OCI-LY7 (cell line): ENCODE data around the gene ZNF438. TPM values are rescaled to one million over a fixed set of nuclear protein-coding genes. Genes with fewer than 3 reads are reported as not detected.

ENCODE experiments used
- BruUV-seq: library from RNA; stranded (reverse); fragments of 400-500 nt; replicated peaks from 2 replicates; lab custom pipeline; 2021; lab: Mats Ljungman, UMichigan
- CTCF ChIA-PET: fragments of 300-600 bp; sonication (Branson Sonifier 250); formaldehyde crosslinking; loops from one replicate; lab custom pipeline; 2022; ENCODE audit warnings: antibody characterized with exemption; ENCODE audit not compliant: unreplicated experiment; lab: Charles Lee
- POLR2A ChIA-PET: fragments of 300-600 bp; sonication (Branson Sonifier 250); formaldehyde crosslinking; loops from one replicate; lab custom pipeline; 2022; ENCODE audit warnings: antibody characterized with exemption; lab: Charles Lee
- DNase-seq: peaks from one replicate; pipeline ENCODE4 v3.0.0-alpha.2; 2015; ENCODE audit warnings: low spot score
- H2AFZ ChIP-seq: fragments of 200-600 bp; sonication (generic), shearing (Covaris generic); 2 replicates; pipeline ENCODE4 v1.6.1; 2014; ENCODE audit warnings: mild to moderate bottlenecking, antibody characterized with exemption, low read length, moderate library complexity
- H3K27ac ChIP-seq: fragments of 200-600 bp; sonication (generic); 2 replicates; pipeline ENCODE4 v1.5.1; 2014; ENCODE audit warnings: mixed run types, low read depth, mild to moderate bottlenecking, moderate library complexity, low read length, inconsistent platforms; ENCODE audit not compliant: poor library complexity, severe bottlenecking
- H3K36me3 ChIP-seq: fragments of 200-600 bp; sonication (generic); 2 replicates; pipeline ENCODE4 v1.6.1; 2014; ENCODE audit warnings: mild to moderate bottlenecking, antibody characterized with exemption, low read length, moderate library complexity, mixed read lengths; ENCODE audit not compliant: insufficient read depth
- H3K4me1 ChIP-seq: fragments of 200-600 bp; sonication (generic); 2 replicates; pipeline ENCODE4 v1.5.1; 2014; ENCODE audit warnings: mild to moderate bottlenecking, low read length; ENCODE audit not compliant: insufficient read depth, poor library complexity, severe bottlenecking
- H3K4me2 ChIP-seq: fragments of 200-600 bp; sonication (generic); 2 replicates; pipeline ENCODE4 v1.6.1; 2014; ENCODE audit warnings: mild to moderate bottlenecking, low read length
- H3K4me3 ChIP-seq: fragments of 200-600 bp; sonication (generic); 2 replicates; pipeline ENCODE4 v1.5.1; 2014; ENCODE audit warnings: mild to moderate bottlenecking, low read depth, low read length; ENCODE audit not compliant: poor library complexity, severe bottlenecking
- H3K79me2 ChIP-seq: fragments of 200-600 bp; sonication (generic); 2 replicates; pipeline ENCODE4 v1.6.1; 2016; ENCODE audit warnings: low read depth, mild to moderate bottlenecking, low read length, moderate library complexity, mixed read lengths; ENCODE audit not compliant: insufficient read depth
- H3K9me2 ChIP-seq: fragments of 200-600 bp; sonication (generic); 2 replicates; pipeline ENCODE4 v1.6.1; 2016; ENCODE audit warnings: mild to moderate bottlenecking, low read length, mixed read lengths; ENCODE audit not compliant: insufficient read depth
- H3K9me3 ChIP-seq: fragments of 200-600 bp; sonication (generic); 2 replicates; pipeline ENCODE4 v1.6.1; 2014; ENCODE audit warnings: mild to moderate bottlenecking, mixed run types, low read length, mixed read lengths
- H4K20me1 ChIP-seq: fragments of 200-600 bp; sonication (generic); 2 replicates; pipeline ENCODE4 v1.6.1; 2014; ENCODE audit warnings: mild to moderate bottlenecking, antibody characterized with exemption, low read length, moderate library complexity, mixed read lengths; ENCODE audit not compliant: insufficient read depth
- EZH2phosphoT487 ChIP-seq: fragments of 200-600 bp; sonication (generic); IDR thresholded peaks from 2 replicates; pipeline ENCODE4 v1.6.1; 2018; ENCODE audit warnings: low read depth, borderline replicate concordance, mild to moderate bottlenecking, mixed run types, antibody characterized with exemption, low read length, moderate library complexity, mixed read lengths
- intact Hi-C: fragments of 100-400 bp; cut with micrococcal nuclease; formaldehyde crosslinking; loops from one replicate; pipeline ENCODE4 v1.10.0; 2022; ENCODE audit not compliant: unreplicated experiment
- total RNA-seq, 2 experiments: library from RNA; depleted of rRNA in 1 of 2; stranded (reverse); fragments of >200 nt in 1 of 2; shearing (Covaris generic) in 1 of 2; gene quantifications; 2 replicates each; pipeline ENCODE4 v1.2.3, GENCODE V29; 2014 to 2022
- TF ChIP-seq, protein P1 (sequence below): fragments of 200-600 bp; sonication (generic); conservative IDR thresholded peaks from 2 replicates; pipeline ENCODE4 v1.5.1; 2014; ENCODE audit warnings: mild to moderate bottlenecking, antibody characterized with exemption, low read length, moderate library complexity, mixed read lengths

Gene ZNF438
- total RNA-seq, 2 experiments from 2014 or later, result 2.0 to 2.5 TPM

GRCh38 chr10:30828680-30829079 lies 203.0 kb downstream of the ZNF438 start:
- POLR2A ChIA-PET, result no interaction called here
- no peak for DNase-seq
- Histone ChIP-seq H2AFZ (no peak overlapping the region), H3K9me2 (no peaks in the 10 kb centered on the region), H3K4me2 (no peak overlapping the region), H3K27ac (no peak overlapping the region), H3K4me3 (no peak overlapping the region), H3K9me3 (no peaks in the 10 kb centered on the region), H3K4me1 (no peaks in the 10 kb centered on the region), H3K79me2 (no peaks in the 10 kb centered on the region), H4K20me1 (no peaks in the 10 kb centered on the region), H3K36me3 (no peaks in the 10 kb centered on the region)
- intact Hi-C loops, result no loop called here
- BruUV-seq, result no TSS peak
- CTCF ChIA-PET, result no interaction called here
- TF ChIP-seq, protein P1, sequence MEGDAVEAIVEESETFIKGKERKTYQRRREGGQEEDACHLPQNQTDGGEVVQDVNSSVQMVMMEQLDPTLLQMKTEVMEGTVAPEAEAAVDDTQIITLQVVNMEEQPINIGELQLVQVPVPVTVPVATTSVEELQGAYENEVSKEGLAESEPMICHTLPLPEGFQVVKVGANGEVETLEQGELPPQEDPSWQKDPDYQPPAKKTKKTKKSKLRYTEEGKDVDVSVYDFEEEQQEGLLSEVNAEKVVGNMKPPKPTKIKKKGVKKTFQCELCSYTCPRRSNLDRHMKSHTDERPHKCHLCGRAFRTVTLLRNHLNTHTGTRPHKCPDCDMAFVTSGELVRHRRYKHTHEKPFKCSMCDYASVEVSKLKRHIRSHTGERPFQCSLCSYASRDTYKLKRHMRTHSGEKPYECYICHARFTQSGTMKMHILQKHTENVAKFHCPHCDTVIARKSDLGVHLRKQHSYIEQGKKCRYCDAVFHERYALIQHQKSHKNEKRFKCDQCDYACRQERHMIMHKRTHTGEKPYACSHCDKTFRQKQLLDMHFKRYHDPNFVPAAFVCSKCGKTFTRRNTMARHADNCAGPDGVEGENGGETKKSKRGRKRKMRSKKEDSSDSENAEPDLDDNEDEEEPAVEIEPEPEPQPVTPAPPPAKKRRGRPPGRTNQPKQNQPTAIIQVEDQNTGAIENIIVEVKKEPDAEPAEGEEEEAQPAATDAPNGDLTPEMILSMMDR, result no peak
- TF ChIP-seq EZH2phosphoT487, result no peak

DNA sequence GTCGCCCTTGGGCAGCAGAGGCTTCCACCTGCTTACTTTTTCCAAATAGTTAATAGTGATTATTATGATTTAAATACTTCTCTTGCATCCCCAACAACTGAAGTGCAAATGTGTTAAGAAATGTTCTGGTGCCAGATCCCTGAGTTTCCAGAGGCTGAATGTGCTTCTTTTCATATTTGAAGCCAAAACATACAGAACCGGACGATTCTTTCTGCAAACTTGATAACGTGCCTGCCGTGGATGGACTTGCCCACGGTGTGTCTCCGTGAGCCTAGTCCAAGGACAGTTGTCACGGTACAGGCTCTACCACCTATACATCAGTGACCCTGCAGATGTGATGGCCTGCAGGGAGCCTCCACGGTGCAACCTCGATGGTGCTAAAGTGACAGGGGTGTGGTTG lies 203.5 kb downstream of the ZNF438 start:
- DNase-seq, result no peak

GRCh38 chr10:30827531-30828120 lies 204.0 kb downstream of the ZNF438 start:
- BruUV-seq, result no TSS peak
- H3K9me2 ChIP-seq, result no peaks in the 10 kb centered on the region
- H3K79me2 ChIP-seq, result no peaks in the 10 kb centered on the region
- no peaks in the 10 kb centered on the region for H3K4me1 ChIP-seq
- ChIA-PET CTCF (no interaction called here), POLR2A (interaction anchor here (0.7 kb wide), 1 partner anchor 10 kb away, joined by 3 read pairs; no protein-coding TSS in a partner anchor)
- no peaks in the 10 kb centered on the region for H4K20me1 ChIP-seq
- no peaks in the 10 kb centered on the region for H3K9me3 ChIP-seq
- intact Hi-C loops, result no loop called here
- H3K27ac ChIP-seq, result no peak overlapping the region
- H3K4me3 ChIP-seq, result no peak overlapping the region
- TF ChIP-seq, protein P1, result no peak
- TF ChIP-seq EZH2phosphoT487, result no peak
- no peak overlapping the region for H2AFZ ChIP-seq
- H3K36me3 ChIP-seq, result no peaks in the 10 kb centered on the region
- no peak overlapping the region for H3K4me2 ChIP-seq
- DNase-seq, result no peak

More for the DNA sequence above, 203.5 kb downstream of the ZNF438 start:
- no peaks in the 10 kb centered on the region for H3K36me3 ChIP-seq
- H3K4me1 ChIP-seq, result no peaks in the 10 kb centered on the region
- H3K4me2 ChIP-seq, result no peak overlapping the region
- no TSS peak for BruUV-seq
- ChIA-PET CTCF (no interaction called here), POLR2A (no interaction called here)
- H4K20me1 ChIP-seq, result no peaks in the 10 kb centered on the region
- no peak overlapping the region for H3K4me3 ChIP-seq
- no peak overlapping the region for H2AFZ ChIP-seq
- TF ChIP-seq, protein P1, result no peak
- TF ChIP-seq EZH2phosphoT487, result no peak
- intact Hi-C loops, result no loop called here
- H3K9me3 ChIP-seq, result no peaks in the 10 kb centered on the region
- no peaks in the 10 kb centered on the region for H3K9me2 ChIP-seq
- no peaks in the 10 kb centered on the region for H3K79me2 ChIP-seq
- no peak overlapping the region for H3K27ac ChIP-seq
